Central memory CD8-positive, alpha-beta T cell (primary cell): ENCODE measurements around the gene SESTD1.

Experiments
- ATAC-seq: fragments of 150-1000 bp; cut with Tn5 transposase; replicated peaks from 2 replicates; pipeline ENCODE4 v1.10.0; 2022; ENCODE audit warnings: mild to moderate bottlenecking, moderate FRiP score, moderate number of reproducible peaks; ENCODE audit not compliant: poor library complexity, severe bottlenecking; ENCODE audit errors: extremely low read depth
- DNase-seq, 2 donors: peaks; one replicate each; pipeline ENCODE4 v3.0.0; 2021; ENCODE audit warnings: low spot score in 2 of 2
- H3K27ac Mint-ChIP-seq: one replicate; pipeline ENCODE4 v1.8.0; 2022; ENCODE audit warnings: low read depth, mild to moderate bottlenecking, moderate library complexity, mixed read lengths
- H3K27me3 Mint-ChIP-seq: one replicate; pipeline ENCODE4 v1.8.0; 2022; ENCODE audit warnings: mixed read lengths
- H3K36me3 Mint-ChIP-seq: one replicate; pipeline ENCODE4 v1.8.0; 2022; ENCODE audit warnings: mild to moderate bottlenecking, moderate library complexity, mixed read lengths; ENCODE audit not compliant: insufficient read depth
- H3K4me1 Mint-ChIP-seq: one replicate; pipeline ENCODE4 v1.8.0; 2022; ENCODE audit warnings: mixed read lengths
- H3K4me3 Mint-ChIP-seq: one replicate; pipeline ENCODE4 v1.8.0; 2022; ENCODE audit warnings: mild to moderate bottlenecking, moderate library complexity, mixed read lengths
- H3K9me3 Mint-ChIP-seq: one replicate; pipeline ENCODE4 v1.8.0; 2022; ENCODE audit warnings: mixed read lengths

SESTD1 gene

GRCh38 chr2:179137200-179137759 lies 127.4 kb downstream of the SESTD1 start:
- DNase-seq (no peak), ATAC-seq (no peak)
- no peaks in the 10 kb centered on the region for H3K4me1 Mint-ChIP-seq
- no peak overlapping the region for H3K27ac Mint-ChIP-seq
- H3K9me3 Mint-ChIP-seq, result no peaks in the 10 kb centered on the region
- H3K36me3 Mint-ChIP-seq, result no peaks in the 10 kb centered on the region
- no peaks in the 10 kb centered on the region for H3K27me3 Mint-ChIP-seq
- H3K4me3 Mint-ChIP-seq, result no peak overlapping the region

GRCh38 chr2:179133016-179133415 lies 131.6 kb downstream of the SESTD1 start:
- no peak for ATAC-seq
- DNase-seq, result no peak
- Mint-ChIP-seq H3K27ac (no peak overlapping the region), H3K27me3 (no peaks in the 10 kb centered on the region), H3K4me1 (no peaks in the 10 kb centered on the region), H3K4me3 (no peak overlapping the region), H3K36me3 (no peaks in the 10 kb centered on the region), H3K9me3 (no peaks in the 10 kb centered on the region)

DNA sequence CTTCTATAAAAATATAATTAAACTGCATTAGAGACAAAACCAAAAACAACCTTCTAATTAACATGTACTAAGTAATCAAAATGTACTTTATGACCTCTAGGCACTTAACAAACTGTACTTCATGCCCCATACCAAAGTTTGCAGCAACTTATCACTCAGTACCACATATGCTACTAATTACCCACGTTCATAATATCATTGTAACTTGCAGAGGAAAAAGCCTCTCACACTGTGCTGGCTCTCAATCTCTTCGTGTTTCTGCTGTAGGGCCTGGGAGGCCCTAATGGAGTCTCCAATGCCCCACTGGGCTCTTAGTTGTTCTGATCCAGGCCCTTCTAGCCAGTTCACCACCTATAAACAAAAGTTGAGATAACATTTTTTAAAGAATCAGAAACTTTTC lies 132.6 kb downstream of the SESTD1 start:
- no peak overlapping the region for H3K27ac Mint-ChIP-seq
- H3K4me1 Mint-ChIP-seq, result no peaks in the 10 kb centered on the region
- no peak overlapping the region for H3K4me3 Mint-ChIP-seq
- H3K36me3 Mint-ChIP-seq, result no peaks in the 10 kb centered on the region
- DNase-seq (no peak), ATAC-seq (no peak)
- no peaks in the 10 kb centered on the region for H3K27me3 Mint-ChIP-seq
- no peaks in the 10 kb centered on the region for H3K9me3 Mint-ChIP-seq

DNA sequence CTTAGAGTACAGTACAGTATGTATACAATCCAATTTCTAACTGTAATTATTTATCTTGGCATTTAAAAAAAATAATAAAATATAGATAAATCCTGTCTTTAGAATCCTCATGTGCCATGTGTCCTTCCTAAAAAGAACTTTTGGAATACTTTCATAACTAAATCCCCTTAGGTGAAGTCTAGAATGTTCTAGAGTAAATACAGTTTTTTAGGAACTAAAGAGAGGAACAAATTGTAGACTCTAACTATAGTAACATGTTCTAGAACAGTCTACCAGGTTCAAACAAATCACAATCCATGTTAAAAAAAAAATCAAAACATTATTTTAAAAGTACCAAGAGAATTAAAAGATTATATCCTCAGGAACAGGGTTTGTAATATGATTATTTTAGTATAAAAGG lies 134.1 kb downstream of the SESTD1 start:
- Mint-ChIP-seq H3K9me3 (no peaks in the 10 kb centered on the region), H3K4me3 (no peak overlapping the region), H3K27ac (no peak overlapping the region), H3K27me3 (no peaks in the 10 kb centered on the region), H3K4me1 (no peaks in the 10 kb centered on the region), H3K36me3 (no peaks in the 10 kb centered on the region)
- no peak for ATAC-seq
- no peak for DNase-seq

DNA sequence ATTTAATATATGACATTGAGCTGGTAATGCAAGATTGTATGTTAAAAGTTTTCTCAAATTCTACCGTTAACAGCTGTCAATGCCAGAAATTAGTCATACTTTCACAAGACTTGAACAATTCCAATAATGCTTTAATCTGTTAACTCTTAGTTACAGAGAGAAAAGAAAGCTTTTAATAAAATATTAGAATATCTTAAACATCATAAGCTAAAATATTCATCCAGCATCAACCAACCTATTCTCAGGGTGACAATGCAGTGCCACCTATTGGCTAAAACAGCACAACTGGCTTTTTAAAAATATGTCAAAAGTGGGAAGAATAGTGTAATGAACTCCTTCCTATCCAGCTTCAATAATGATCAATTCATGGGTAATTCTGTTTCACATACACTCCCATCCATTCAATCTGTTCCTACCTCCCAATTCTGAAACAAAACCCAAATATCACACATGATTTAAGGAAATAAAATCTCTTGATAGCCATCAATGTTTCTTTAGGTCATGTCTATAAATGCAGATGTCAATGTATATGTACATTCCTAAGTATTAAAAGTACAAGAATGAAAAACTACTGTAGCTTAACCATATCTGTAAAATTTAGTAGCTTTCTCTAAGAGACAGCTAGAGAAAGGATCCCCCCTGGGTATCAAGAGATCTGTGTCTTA lies 134.9 kb downstream of the SESTD1 start:
- Mint-ChIP-seq H3K27ac (no peak overlapping the region), H3K27me3 (no peaks in the 10 kb centered on the region), H3K4me1 (no peaks in the 10 kb centered on the region), H3K36me3 (no peaks in the 10 kb centered on the region), H3K9me3 (no peaks in the 10 kb centered on the region), H3K4me3 (no peak overlapping the region)
- ATAC-seq (no peak), DNase-seq (no peak)

DNA sequence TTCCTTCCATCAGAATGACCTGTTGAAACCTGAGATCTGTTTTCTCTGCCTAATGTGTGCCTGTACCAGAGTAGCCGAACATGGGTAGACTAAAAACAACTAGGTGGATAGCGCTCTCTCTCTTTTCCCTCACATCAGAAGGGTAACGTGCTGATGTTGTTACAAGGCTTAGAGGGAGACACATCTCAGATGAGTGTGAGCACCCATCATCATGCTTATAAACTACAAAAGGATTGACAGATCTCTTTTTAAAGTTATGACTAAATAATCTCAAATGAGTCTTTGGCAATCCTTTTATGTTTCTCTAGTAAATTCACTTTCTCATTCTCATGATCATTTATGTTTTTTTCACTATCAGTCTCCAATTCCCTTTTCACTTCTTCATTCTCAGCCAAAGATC lies 139.2 kb downstream of the SESTD1 start:
- no peaks in the 10 kb centered on the region for H3K9me3 Mint-ChIP-seq
- ATAC-seq (no peak), DNase-seq (no peak)
- H3K4me3 Mint-ChIP-seq, result no peak overlapping the region
- H3K36me3 Mint-ChIP-seq, result no peaks in the 10 kb centered on the region
- H3K27ac Mint-ChIP-seq, result no peak overlapping the region
- H3K4me1 Mint-ChIP-seq, result no peaks in the 10 kb centered on the region
- H3K27me3 Mint-ChIP-seq, result no peaks in the 10 kb centered on the region

DNA sequence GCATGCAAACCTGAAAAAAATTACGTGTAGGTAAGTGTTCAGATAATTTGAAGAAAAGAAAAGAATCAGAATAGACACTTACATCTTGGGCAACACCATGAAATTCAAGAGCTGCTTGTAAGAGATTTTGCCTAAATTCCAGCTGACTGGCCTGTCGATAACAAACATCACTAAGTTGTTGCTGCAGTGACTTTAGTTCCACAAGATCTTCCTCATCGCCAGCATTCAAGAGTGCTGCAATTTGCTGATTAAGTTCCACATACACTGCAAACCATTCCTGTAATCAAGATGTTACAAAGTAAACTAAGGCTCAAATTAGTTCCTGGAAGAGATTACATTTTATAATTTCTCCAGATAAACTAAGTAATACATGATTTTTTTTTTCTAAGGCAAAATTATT lies 140.3 kb downstream of the SESTD1 start:
- Mint-ChIP-seq H3K36me3 (peaks cover 1% of the 10 kb centered on the region), H3K27me3 (no peaks in the 10 kb centered on the region), H3K4me1 (no peaks in the 10 kb centered on the region), H3K9me3 (no peaks in the 10 kb centered on the region), H3K4me3 (no peak overlapping the region), H3K27ac (no peak overlapping the region)
- no peak for ATAC-seq
- no peak for DNase-seq

DNA sequence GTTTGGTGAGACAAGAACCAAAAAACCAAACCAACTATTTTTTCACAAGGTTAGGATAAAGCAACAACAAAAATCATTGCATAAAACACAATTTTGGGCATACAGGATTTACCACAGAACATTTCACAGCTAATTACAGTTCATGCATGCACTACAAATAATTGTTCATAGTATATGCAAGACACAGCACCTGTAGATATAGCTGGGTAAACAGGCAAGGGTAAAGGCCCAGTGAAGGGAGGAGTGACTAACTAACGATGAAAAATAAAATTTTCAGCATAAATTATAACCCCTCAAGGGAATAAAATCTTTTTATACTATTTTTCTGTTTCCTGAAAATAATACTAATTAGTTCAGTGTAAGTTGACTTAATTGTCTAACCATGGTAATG lies 141.4 kb downstream of the SESTD1 start:
- no peak overlapping the region for H3K4me3 Mint-ChIP-seq
- no peaks in the 10 kb centered on the region for H3K4me1 Mint-ChIP-seq
- H3K36me3 Mint-ChIP-seq, result peaks cover 1% of the 10 kb centered on the region
- no peaks in the 10 kb centered on the region for H3K9me3 Mint-ChIP-seq
- DNase-seq (no peak), ATAC-seq (no peak)
- no peak overlapping the region for H3K27ac Mint-ChIP-seq
- no peaks in the 10 kb centered on the region for H3K27me3 Mint-ChIP-seq

GRCh38 chr2:179107737-179108136 lies 156.9 kb downstream of the SESTD1 start:
- H3K36me3 Mint-ChIP-seq, result peaks cover 2% of the 10 kb centered on the region
- DNase-seq, result no peak

GRCh38 chr2:179106676-179107428 lies 157.8 kb downstream of the SESTD1 start:
- H3K27ac Mint-ChIP-seq, result no peak overlapping the region
- H3K36me3 Mint-ChIP-seq, result peaks cover 2% of the 10 kb centered on the region
- ATAC-seq (no peak), DNase-seq (no peak)
- no peak overlapping the region for H3K4me3 Mint-ChIP-seq
- H3K4me1 Mint-ChIP-seq, result no peaks in the 10 kb centered on the region
- no peaks in the 10 kb centered on the region for H3K9me3 Mint-ChIP-seq
- no peaks in the 10 kb centered on the region for H3K27me3 Mint-ChIP-seq

More at GRCh38 chr2:179107737-179108136, 156.9 kb downstream of the SESTD1 start:
- H3K9me3 Mint-ChIP-seq, result peaks cover 5% of the 10 kb centered on the region
- H3K4me1 Mint-ChIP-seq, result no peaks in the 10 kb centered on the region
- H3K27ac Mint-ChIP-seq, result no peak overlapping the region
- no peak for ATAC-seq
- no peaks in the 10 kb centered on the region for H3K27me3 Mint-ChIP-seq
- H3K4me3 Mint-ChIP-seq, result no peak overlapping the region

DNA sequence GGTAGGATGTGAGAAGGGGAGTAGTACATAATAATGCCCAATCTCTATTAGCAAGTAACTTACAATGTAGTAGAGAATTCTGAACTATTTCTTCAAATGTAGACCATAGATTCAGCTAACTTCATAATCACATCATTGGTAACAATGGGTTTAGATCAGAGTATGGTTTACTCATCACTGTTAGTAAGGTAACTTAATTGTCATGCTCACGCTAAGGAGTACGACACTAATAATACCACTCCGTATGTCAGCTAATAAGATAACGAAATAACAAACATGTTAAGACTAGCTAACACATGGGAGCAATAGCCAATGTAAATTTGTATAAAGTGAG lies 158.3 kb downstream of the SESTD1 start:
- H3K27ac Mint-ChIP-seq, result no peak overlapping the region
- H3K4me3 Mint-ChIP-seq, result no peak overlapping the region
- no peaks in the 10 kb centered on the region for H3K9me3 Mint-ChIP-seq
- H3K36me3 Mint-ChIP-seq, result peaks cover 2% of the 10 kb centered on the region
- no peaks in the 10 kb centered on the region for H3K27me3 Mint-ChIP-seq
- ATAC-seq (no peak), DNase-seq (no peak)
- H3K4me1 Mint-ChIP-seq, result no peaks in the 10 kb centered on the region

DNA sequence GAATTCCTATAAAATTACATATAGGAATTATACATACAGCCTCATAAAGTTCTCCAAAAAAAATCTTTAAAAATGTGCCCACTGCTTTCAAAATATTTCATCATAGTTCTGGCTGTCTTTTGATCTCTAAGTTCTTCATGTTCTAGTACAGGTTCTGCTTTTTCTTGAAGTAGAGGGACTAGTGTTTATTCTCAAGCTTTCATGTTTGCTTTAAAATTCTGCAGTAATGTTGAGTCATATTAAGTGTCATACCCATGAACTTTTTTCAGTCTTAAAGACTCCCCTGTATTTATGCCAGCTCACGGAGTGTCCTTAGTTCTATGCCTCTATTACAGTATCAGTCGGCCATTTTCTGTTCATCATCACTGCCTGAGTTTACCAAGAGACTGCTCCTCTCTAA lies 159.9 kb downstream of the SESTD1 start:
- ATAC-seq, result no peak
- no peak for DNase-seq
- H3K27me3 Mint-ChIP-seq, result no peaks in the 10 kb centered on the region

GRCh38 chr2:179098080-179098689 lies 166.4 kb downstream of the SESTD1 start:
- no peak overlapping the region for H3K4me3 Mint-ChIP-seq
- no peaks in the 10 kb centered on the region for H3K9me3 Mint-ChIP-seq
- no peaks in the 10 kb centered on the region for H3K36me3 Mint-ChIP-seq
- ATAC-seq (no peak), DNase-seq (no peak)
- H3K27ac Mint-ChIP-seq, result no peak overlapping the region
- no peaks in the 10 kb centered on the region for H3K27me3 Mint-ChIP-seq
- H3K4me1 Mint-ChIP-seq, result no peaks in the 10 kb centered on the region

More for the DNA sequence above, 159.9 kb downstream of the SESTD1 start:
- H3K27ac Mint-ChIP-seq, result no peak overlapping the region
- no peaks in the 10 kb centered on the region for H3K9me3 Mint-ChIP-seq
- H3K4me3 Mint-ChIP-seq, result no peak overlapping the region
- H3K4me1 Mint-ChIP-seq, result no peaks in the 10 kb centered on the region
- H3K36me3 Mint-ChIP-seq, result peaks cover 2% of the 10 kb centered on the region
